HEK293 (cell line): Measurements from ENCODE around the gene PCDH15.

Experiments
- ZNF521 ChIP-seq: fragments of 450-650 bp; formaldehyde crosslinking; IDR thresholded peaks from 2 replicates; pipeline ENCODE4 v1.5.1; 2017; ENCODE audit warnings: missing biosample characterization, mild to moderate bottlenecking, missing genetic modification characterization
- ZNF561 ChIP-seq: fragments of 450-650 bp; IDR thresholded peaks from 2 replicates; pipeline ENCODE4 v1.5.1; 2018; ENCODE audit warnings: missing biosample characterization, missing genetic modification characterization, borderline replicate concordance
- TF ChIP-seq, protein P1 (sequence below): fragments of 450-650 bp; formaldehyde crosslinking; IDR thresholded peaks from 2 replicates; pipeline ENCODE4 v1.5.1; 2016; ENCODE audit warnings: missing biosample characterization, missing genetic modification characterization

DNA sequence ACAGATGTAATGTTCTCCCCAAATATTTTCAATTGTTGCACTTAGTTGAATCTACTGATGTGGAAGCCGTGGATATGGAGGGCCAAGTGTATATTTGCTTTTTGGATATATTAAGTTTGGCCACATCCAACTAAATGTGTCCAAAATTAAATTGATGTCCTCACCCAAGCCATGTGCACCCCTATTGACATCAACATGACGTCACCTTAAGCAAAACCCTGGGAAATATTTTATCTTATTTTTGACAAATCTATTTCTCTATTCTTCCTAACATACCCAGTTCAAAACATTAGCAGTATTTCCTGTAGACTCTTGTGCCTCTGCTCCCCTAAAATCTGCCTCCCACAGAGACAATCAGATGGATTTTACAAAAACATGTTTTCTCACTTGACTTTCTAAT, 652.5 kb downstream of the PCDH15 start:
- TF ChIP-seq ZNF521 (tag by site-specific recombination) (no peak), ZNF561 (tag by site-specific recombination) (no peak)
- TF ChIP-seq, protein P1, sequence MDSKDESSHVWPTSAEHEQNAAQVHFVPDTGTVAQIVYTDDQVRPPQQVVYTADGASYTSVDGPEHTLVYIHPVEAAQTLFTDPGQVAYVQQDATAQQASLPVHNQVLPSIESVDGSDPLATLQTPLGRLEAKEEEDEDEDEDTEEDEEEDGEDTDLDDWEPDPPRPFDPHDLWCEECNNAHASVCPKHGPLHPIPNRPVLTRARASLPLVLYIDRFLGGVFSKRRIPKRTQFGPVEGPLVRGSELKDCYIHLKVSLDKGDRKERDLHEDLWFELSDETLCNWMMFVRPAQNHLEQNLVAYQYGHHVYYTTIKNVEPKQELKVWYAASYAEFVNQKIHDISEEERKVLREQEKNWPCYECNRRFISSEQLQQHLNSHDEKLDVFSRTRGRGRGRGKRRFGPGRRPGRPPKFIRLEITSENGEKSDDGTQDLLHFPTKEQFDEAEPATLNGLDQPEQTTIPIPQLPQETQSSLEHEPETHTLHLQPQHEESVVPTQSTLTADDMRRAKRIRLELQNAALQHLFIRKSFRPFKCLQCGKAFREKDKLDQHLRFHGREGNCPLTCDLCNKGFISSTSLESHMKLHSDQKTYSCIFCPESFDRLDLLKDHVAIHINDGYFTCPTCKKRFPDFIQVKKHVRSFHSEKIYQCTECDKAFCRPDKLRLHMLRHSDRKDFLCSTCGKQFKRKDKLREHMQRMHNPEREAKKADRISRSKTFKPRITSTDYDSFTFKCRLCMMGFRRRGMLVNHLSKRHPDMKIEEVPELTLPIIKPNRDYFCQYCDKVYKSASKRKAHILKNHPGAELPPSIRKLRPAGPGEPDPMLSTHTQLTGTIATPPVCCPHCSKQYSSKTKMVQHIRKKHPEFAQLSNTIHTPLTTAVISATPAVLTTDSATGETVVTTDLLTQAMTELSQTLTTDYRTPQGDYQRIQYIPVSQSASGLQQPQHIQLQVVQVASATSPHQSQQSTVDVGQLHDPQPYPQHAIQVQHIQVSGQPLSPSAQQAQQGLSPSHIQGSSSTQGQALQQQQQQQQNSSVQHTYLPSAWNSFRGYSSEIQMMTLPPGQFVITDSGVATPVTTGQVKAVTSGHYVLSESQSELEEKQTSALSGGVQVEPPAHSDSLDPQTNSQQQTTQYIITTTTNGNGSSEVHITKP (tag by site-specific recombination) = no peak
